ENCODE data around the gene USP20. TPM values are rescaled to one million over a fixed set of nuclear protein-coding genes. Genes with fewer than 3 reads are reported as not detected.

Gene USP20
- total RNA-seq, 1 donor from 2014 or later, result 21.3 TPM

DNA sequence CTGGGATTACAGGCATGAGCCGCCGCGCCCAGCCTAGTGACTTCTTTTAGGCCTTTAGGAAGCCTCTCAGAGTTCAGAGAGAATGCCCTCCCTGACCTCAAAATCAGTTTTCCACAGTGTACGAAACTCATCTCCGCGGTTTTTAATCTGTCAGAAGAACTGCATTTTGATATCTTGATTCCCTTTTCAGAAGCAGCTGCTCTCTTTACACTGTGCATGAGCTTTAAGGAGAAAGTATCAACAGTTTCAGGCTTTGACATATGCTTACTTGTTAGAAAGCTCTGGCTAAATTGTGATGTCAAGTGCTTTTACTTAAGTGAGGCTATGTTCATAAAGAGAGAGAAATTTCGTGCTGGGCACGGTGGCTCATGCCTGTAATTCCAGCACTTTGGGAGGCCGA lies 74.6 kb downstream of the USP20 start:
- Mint-ChIP-seq H3K36me3 (ENCODE audit: low read depth) (peaks cover 16% of the 10 kb centered on the region), H3K27me3 (ENCODE audit: low read depth) (no peaks in the 10 kb centered on the region), H3K4me3 (ENCODE audit: unreplicated experiment) (no peak overlapping the region), H3K27ac (ENCODE audit: unreplicated experiment) (peak overlapping the region; percentile 86), H3K4me1 (ENCODE audit: low read depth) (peaks cover 25% of the 10 kb centered on the region), H3K9me3 (ENCODE audit: low read depth) (no peaks in the 10 kb centered on the region)
- TF ChIP-seq, protein P1, sequence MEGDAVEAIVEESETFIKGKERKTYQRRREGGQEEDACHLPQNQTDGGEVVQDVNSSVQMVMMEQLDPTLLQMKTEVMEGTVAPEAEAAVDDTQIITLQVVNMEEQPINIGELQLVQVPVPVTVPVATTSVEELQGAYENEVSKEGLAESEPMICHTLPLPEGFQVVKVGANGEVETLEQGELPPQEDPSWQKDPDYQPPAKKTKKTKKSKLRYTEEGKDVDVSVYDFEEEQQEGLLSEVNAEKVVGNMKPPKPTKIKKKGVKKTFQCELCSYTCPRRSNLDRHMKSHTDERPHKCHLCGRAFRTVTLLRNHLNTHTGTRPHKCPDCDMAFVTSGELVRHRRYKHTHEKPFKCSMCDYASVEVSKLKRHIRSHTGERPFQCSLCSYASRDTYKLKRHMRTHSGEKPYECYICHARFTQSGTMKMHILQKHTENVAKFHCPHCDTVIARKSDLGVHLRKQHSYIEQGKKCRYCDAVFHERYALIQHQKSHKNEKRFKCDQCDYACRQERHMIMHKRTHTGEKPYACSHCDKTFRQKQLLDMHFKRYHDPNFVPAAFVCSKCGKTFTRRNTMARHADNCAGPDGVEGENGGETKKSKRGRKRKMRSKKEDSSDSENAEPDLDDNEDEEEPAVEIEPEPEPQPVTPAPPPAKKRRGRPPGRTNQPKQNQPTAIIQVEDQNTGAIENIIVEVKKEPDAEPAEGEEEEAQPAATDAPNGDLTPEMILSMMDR (IDR thresholded peaks at IDR 0.05), result no peak
- DNase-seq (ENCODE audit: low spot score), result no peak

DNA sequence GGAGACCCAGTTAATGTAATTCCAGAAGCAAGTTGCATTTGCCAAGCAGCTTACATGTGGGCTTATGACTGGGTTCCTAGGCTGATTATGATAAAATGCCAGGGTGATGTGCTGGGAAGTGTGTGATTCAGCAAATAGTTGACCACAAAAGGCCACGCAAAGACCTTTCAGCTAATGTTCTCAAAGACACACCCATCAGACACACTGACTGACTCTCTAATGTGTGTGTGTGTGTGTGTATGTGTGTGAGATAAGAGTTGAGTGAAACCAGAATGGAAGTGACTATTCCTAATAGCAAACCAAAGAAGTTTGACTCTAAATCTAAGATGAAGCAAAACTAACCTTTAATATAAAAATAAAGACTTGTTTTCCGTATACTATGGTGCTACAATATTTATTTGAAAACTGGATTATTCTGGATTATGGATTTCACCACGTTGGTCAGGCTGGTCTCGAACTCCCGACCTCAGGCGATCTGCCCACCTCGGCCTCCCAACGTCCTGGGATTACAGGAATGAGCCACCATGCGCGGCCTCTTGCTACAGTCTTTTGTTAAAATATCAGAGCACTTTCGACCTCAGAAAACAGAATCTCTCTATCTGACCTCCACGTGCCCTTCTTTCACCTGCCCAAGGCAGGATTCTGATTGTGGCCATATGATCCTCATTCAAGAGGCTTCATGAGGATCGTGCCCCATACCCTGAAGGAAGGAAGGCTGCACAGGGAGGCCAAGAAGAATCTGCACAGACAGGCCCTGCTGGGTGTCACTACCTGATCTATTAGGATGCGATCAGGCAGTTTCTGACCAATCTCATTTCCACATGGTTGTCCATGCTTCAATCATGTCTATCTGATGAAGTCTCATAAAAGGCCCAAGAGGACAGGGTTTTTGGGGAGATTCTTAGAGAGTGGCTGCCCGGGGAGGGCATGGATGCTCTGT lies 75.6 kb downstream of the USP20 start:
- Mint-ChIP-seq H3K4me1 (ENCODE audit: low read depth) (peaks cover 25% of the 10 kb centered on the region), H3K36me3 (ENCODE audit: low read depth) (peaks cover 12% of the 10 kb centered on the region), H3K27ac (ENCODE audit: unreplicated experiment) (peak overlapping the region; percentile 86), H3K27me3 (ENCODE audit: low read depth) (no peaks in the 10 kb centered on the region), H3K9me3 (ENCODE audit: low read depth) (no peaks in the 10 kb centered on the region), H3K4me3 (ENCODE audit: unreplicated experiment) (no peak overlapping the region)
- DNase-seq (ENCODE audit: low spot score), result no peak
- TF ChIP-seq, protein P1 (IDR thresholded peaks at IDR 0.05), result no peak

DNA sequence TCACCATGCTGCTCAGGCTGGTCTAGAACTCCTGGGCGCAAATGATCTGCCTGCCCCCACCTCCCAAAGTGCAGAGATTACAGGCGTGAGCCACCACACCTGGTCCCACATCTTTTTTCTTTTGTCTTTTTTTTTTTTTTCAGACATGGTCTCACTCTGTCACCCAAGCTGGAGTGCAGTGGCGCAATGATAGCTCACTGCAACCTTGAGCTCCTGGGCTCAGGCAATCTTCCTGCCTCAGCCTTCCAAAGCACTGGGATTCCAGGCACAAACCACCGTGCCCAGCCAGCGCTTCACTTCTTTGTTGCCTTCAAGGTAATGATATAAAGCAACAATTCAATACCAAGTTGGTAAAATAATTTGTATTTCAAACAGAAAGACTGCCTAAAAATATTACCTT lies 78.8 kb downstream of the USP20 start:
- H3K36me3 Mint-ChIP-seq (ENCODE audit: low read depth), result peaks cover 3% of the 10 kb centered on the region
- H3K4me1 Mint-ChIP-seq (ENCODE audit: low read depth), result peaks cover 23% of the 10 kb centered on the region
- TF ChIP-seq, protein P1 (IDR thresholded peaks at IDR 0.05), result no peak
- DNase-seq (ENCODE audit: low spot score), result no peak
- no peaks in the 10 kb centered on the region for H3K9me3 Mint-ChIP-seq (ENCODE audit: low read depth)
- H3K4me3 Mint-ChIP-seq (ENCODE audit: unreplicated experiment), result no peak overlapping the region
- no peaks in the 10 kb centered on the region for H3K27me3 Mint-ChIP-seq (ENCODE audit: low read depth)
- no peak overlapping the region for H3K27ac Mint-ChIP-seq (ENCODE audit: unreplicated experiment)

DNA sequence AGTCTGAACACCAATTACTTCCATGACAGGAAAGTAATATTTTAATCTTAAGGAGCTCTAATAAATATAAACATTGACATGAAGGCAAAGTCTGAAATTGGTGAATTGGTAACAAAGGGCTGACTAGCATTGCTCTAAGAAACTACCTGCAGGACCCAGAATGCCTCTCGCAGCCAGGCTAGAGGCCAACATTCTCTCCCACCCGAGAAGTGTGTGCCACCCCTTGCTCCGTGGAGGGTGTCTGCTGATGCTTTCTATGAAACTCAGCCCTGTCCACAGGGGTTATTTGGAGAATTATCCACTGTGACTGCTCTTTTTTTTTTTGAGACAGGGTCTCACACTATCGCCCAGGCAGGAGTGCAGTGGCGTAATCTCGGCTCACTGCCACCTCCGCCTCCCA lies 81.4 kb downstream of the USP20 start:
- H3K36me3 Mint-ChIP-seq (ENCODE audit: low read depth), result peaks cover 3% of the 10 kb centered on the region
- H3K27me3 Mint-ChIP-seq (ENCODE audit: low read depth), result no peaks in the 10 kb centered on the region
- DNase-seq (ENCODE audit: low spot score), result no peak
- TF ChIP-seq, protein P1 (IDR thresholded peaks at IDR 0.05), result no peak
- no peaks in the 10 kb centered on the region for H3K4me1 Mint-ChIP-seq (ENCODE audit: low read depth)
- no peaks in the 10 kb centered on the region for H3K9me3 Mint-ChIP-seq (ENCODE audit: low read depth)
- no peak overlapping the region for H3K4me3 Mint-ChIP-seq (ENCODE audit: unreplicated experiment)
- no peak overlapping the region for H3K27ac Mint-ChIP-seq (ENCODE audit: unreplicated experiment)

DNA sequence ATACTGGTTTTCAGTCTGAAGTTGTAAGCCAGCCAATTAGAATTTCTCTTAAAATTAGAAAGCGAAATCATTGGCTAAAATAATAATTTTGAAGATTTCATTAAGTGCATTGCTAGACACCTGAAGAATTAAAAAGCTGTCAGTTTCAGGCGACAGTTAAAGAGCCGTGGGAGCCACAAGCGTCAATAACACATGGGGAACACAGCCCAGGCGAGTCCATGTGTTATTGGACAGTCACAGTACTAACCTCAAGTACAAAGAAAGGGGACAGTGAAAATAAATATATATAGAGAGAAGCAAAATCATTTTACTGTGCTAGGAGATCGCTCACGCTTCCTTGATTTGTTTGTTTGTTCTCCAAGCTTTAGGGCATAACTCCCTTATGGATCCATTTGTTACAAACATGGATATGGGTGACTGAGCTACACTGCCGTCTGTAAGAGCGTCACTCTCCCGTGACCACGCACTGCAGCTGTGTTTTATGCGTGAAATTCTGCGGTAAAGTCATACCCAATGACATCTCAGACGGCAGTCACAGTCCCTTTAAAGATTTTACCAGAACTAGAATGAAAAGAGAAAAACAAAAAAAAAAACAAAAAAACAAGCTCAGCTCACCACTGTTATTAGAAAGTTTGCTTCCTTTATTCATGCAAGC lies 83.2 kb downstream of the USP20 start:
- Mint-ChIP-seq H3K4me1 (ENCODE audit: low read depth) (no peaks in the 10 kb centered on the region), H3K27ac (ENCODE audit: unreplicated experiment) (no peak overlapping the region), H3K4me3 (ENCODE audit: unreplicated experiment) (no peak overlapping the region), H3K27me3 (ENCODE audit: low read depth) (no peaks in the 10 kb centered on the region), H3K9me3 (ENCODE audit: low read depth) (no peaks in the 10 kb centered on the region), H3K36me3 (ENCODE audit: low read depth) (peaks cover 11% of the 10 kb centered on the region)
- DNase-seq (ENCODE audit: low spot score), result no peak
- TF ChIP-seq, protein P1 (IDR thresholded peaks at IDR 0.05), result no peak
